Endothelial cell of umbilical vein (primary cell): ENCODE data around the gene SKI. TPM values are rescaled to one million over a fixed set of nuclear protein-coding genes. Genes with fewer than 3 reads are reported as not detected.

Source experiments
- BruUV-seq: library from RNA; stranded (reverse); fragments of 400-500 nt; replicated peaks from 2 replicates; lab custom pipeline; 2021; lab: Mats Ljungman, UMichigan
- CTCF ChIA-PET: fragments of 300-600, 350-600 bp; sonication (Branson Sonifier 250); formaldehyde crosslinking; loops from one replicate; lab custom pipeline; 2021; ENCODE audit warnings: antibody characterized with exemption, inconsistent platforms; lab: Charles Lee
- POLR2A ChIA-PET: fragments of 300-600, 350-600 bp; sonication (Branson Sonifier 250); formaldehyde crosslinking; loops from one replicate; lab custom pipeline; 2021; ENCODE audit warnings: antibody characterized with exemption, inconsistent platforms; lab: Charles Lee
- DNase-seq: peaks from one replicate; pipeline ENCODE4 v3.0.0-alpha.2; 2011; ENCODE audit warnings: low read depth, low spot score
- FAIRE-seq: peaks from 2 replicates; lab custom pipeline; 2011; peaks lifted over from hg19 to GRCh38; lab: Jason Lieb, UNC
- H2AFZ ChIP-seq: 2 replicates; pipeline ENCODE4 v1.6.0; 2012; ENCODE audit warnings: low read depth, low read length, control low read depth, inconsistent platforms
- H3K27ac ChIP-seq: 2 replicates; pipeline ENCODE4 v1.5.1; 2011; ENCODE audit warnings: low read depth, mild to moderate bottlenecking, control low read depth, low read length, moderate library complexity; ENCODE audit not compliant: insufficient read depth
- H3K27me3 ChIP-seq, 2 experiments: 2 replicates each; pipeline versions ENCODE4 v1.6.0 to v1.6.1; 2011; ENCODE audit warnings: low read length in 2 of 2, mixed read lengths in 1 of 2; ENCODE audit not compliant: control insufficient read depth in 2 of 2, insufficient read depth in 2 of 2
- H3K36me3 ChIP-seq, 2 experiments: 2 replicates in 1 of 2; 3 replicates in 1 of 2; pipeline ENCODE4 v1.5.1; 2011; ENCODE audit warnings: low read length in 2 of 2, mild to moderate bottlenecking in 1 of 2, moderate library complexity in 1 of 2; ENCODE audit not compliant: control insufficient read depth in 2 of 2, insufficient read depth in 2 of 2; ENCODE audit errors: extremely low read depth in 1 of 2
- H3K4me1 ChIP-seq: 3 replicates; pipeline ENCODE4 v1.5.1; 2011; ENCODE audit warnings: mild to moderate bottlenecking, low read length; ENCODE audit not compliant: control insufficient read depth, insufficient read depth; ENCODE audit errors: extremely low read depth
- H3K4me2 ChIP-seq: 2 replicates; pipeline ENCODE4 v1.6.1; 2011; ENCODE audit warnings: low read length, control low read depth, mixed read lengths; ENCODE audit not compliant: insufficient read depth
- H3K4me3 ChIP-seq, 3 experiments: fragments of 200-600 bp in 1 of 3; sonication (generic), shearing (Covaris generic) in 1 of 3; replicated peaks in 1 of 3; 2 replicates each; pipeline ENCODE4 v1.5.1; 2011 to 2016; ENCODE audit warnings: control low read depth in 3 of 3, low read length in 3 of 3, mild to moderate bottlenecking in 2 of 3, inconsistent platforms in 1 of 3, low read depth in 1 of 3, moderate library complexity in 1 of 3; ENCODE audit not compliant: insufficient read depth in 1 of 3
- H3K79me2 ChIP-seq: 2 replicates; pipeline ENCODE4 v1.6.0; 2012; ENCODE audit warnings: low read length, inconsistent platforms; ENCODE audit not compliant: control insufficient read depth, insufficient read depth
- H3K9ac ChIP-seq: replicated peaks from 2 replicates; pipeline ENCODE3; 2011; ENCODE audit warnings: low read length, control low read depth; ENCODE audit not compliant: insufficient read depth; ENCODE audit errors: extremely low read depth
- H3K9me1 ChIP-seq: replicated peaks from 3 replicates; pipeline ENCODE4 v1.6.0; 2011; ENCODE audit warnings: mild to moderate bottlenecking, low read length; ENCODE audit not compliant: control insufficient read depth, insufficient read depth; ENCODE audit errors: extremely low read depth
- H3K9me3 ChIP-seq: replicated peaks from 2 replicates; pipeline ENCODE4 v1.5.1; 2012; ENCODE audit warnings: low read length, inconsistent platforms; ENCODE audit not compliant: control insufficient read depth, insufficient read depth
- H4K20me1 ChIP-seq: replicated peaks from 2 replicates; pipeline ENCODE3; 2011; ENCODE audit warnings: mild to moderate bottlenecking, low read length; ENCODE audit not compliant: control insufficient read depth, insufficient read depth; ENCODE audit errors: extremely low read depth
- CTCF ChIP-seq, 2 donors: IDR thresholded peaks; 1 replicate in 1 of 2; 2 replicates in 1 of 2; pipeline ENCODE4 v1.5.1; 2011; ENCODE audit warnings: low read length in 2 of 2, mild to moderate bottlenecking in 2 of 2, moderate library complexity in 2 of 2, control low read depth in 1 of 2, inconsistent platforms in 1 of 2, low read depth in 1 of 2; ENCODE audit not compliant: insufficient read depth in 1 of 2; ENCODE audit errors: extremely low read depth in 1 of 2
- EZH2 ChIP-seq: IDR thresholded peaks from 2 replicates; pipeline ENCODE4 v1.6.1; 2012; ENCODE audit warnings: borderline replicate concordance, low read depth, mild to moderate bottlenecking, moderate library complexity, low read length, inconsistent platforms; ENCODE audit not compliant: severe bottlenecking
- FOS ChIP-seq: IDR thresholded peaks from 2 replicates; pipeline ENCODE4 v1.6.1; 2011; ENCODE audit warnings: mild to moderate bottlenecking, low read length, moderate library complexity, borderline replicate concordance; ENCODE audit not compliant: insufficient read depth
- GATA2 ChIP-seq: IDR thresholded peaks from 2 replicates; pipeline ENCODE4 v1.7.0; 2011; ENCODE audit warnings: low read depth, mild to moderate bottlenecking, moderate library complexity, mixed read lengths, low read length; ENCODE audit not compliant: insufficient read length, insufficient read depth
- JUN ChIP-seq: IDR thresholded peaks from 2 replicates; pipeline ENCODE4 v1.6.1; 2011; ENCODE audit warnings: borderline replicate concordance, low read depth; ENCODE audit not compliant: insufficient read length, insufficient read depth
- MAX ChIP-seq: IDR thresholded peaks from 2 replicates; pipeline ENCODE4 v1.6.1; 2011; ENCODE audit not compliant: insufficient read depth, insufficient read length
- MYC ChIP-seq: IDR thresholded peaks from one replicate; pipeline ENCODE4 v1.6.1; 2011; ENCODE audit warnings: mild to moderate bottlenecking, low read depth, low read length
- POLR2A ChIP-seq: IDR thresholded peaks from 2 replicates; pipeline ENCODE4 v1.6.1; 2012; ENCODE audit warnings: low read depth, mild to moderate bottlenecking, control low read depth, low read length
- POLR2AphosphoS5 ChIP-seq: IDR thresholded peaks from 2 replicates; pipeline ENCODE4 v1.6.1; 2012; ENCODE audit warnings: low read depth, mild to moderate bottlenecking, control low read depth, low read length, moderate library complexity; ENCODE audit not compliant: insufficient read depth
- dilution Hi-C: fragments of 300-500 bp; cut with MboI; formaldehyde crosslinking; loops from one replicate; pipeline ENCODE4 v1.15.0; 2019; ENCODE audit warnings: low sequenced_read_pairs; ENCODE audit not compliant: extremely low pct_ligation_motif_present
- intact Hi-C: fragments of 100-400 bp; cut with micrococcal nuclease; formaldehyde crosslinking; loops from one replicate; pipeline ENCODE4 v1.10.0; 2022
- polyA plus RNA-seq, 4 experiments: library from polyadenylated mRNA; depleted of rRNA in 3 of 4; stranded (reverse) in 3 of 4; unstranded in 1 of 4; fragments of >200 nt; gene quantifications; 2 replicates each; pipeline versions ENCODE4 v1.2.1 to v1.2.3, GENCODE V29; 2011 to 2012; ENCODE audit warnings: missing spikeins in 1 of 4
- total RNA-seq: library from RNA; stranded (reverse); gene quantifications from 2 replicates; pipeline ENCODE4 v1.2.3, GENCODE V29; 2021

The SKI gene
- total and polyA plus RNA-seq, 2 donors (not counting 3 experiments of a cell fraction or from before 2014, with no cell fraction given) = 11.6 to 80.3 TPM

GRCh38 chr1:2213576-2214505 lies 14.3 kb upstream of the SKI start:
- Histone ChIP-seq H3K27me3 (no peaks in the 10 kb centered on the region), H3K79me2 (no peaks in the 10 kb centered on the region), H3K9me3 (no peaks in the 10 kb centered on the region), H3K27ac (peak overlapping the region; percentile 98), H4K20me1 (no peaks in the 10 kb centered on the region), H3K4me3 (no peak overlapping the region), H2AFZ (peak overlapping the region; percentile 71), H3K9me1 (no peaks in the 10 kb centered on the region), H3K4me1 (peaks cover 27% of the 10 kb centered on the region), H3K9ac (peak overlapping the region; percentile 95), H3K36me3 (no peaks in the 10 kb centered on the region), H3K4me2 (peak overlapping the region; percentile 26)
- ChIA-PET CTCF (interaction anchor here (1.0 to 1.4 kb wide), 5 partner anchors 9 to 168 kb away, joined by 3 to 6 read pairs (median 4); partner anchors contain the start of gene FAAP20), POLR2A (interaction anchor here (1.0 kb wide), 1 partner anchor 14 kb away, joined by 5 read pairs; no protein-coding TSS in a partner anchor)
- intact Hi-C loops (loop anchor here (1.0 to 5.0 kb wide), 2 partner anchors 9 to 98 kb away; no protein-coding TSS in a partner anchor), dilution Hi-C loops (loop anchor here (10.0 kb wide), 1 partner anchor 91 kb away; no protein-coding TSS in a partner anchor)
- BruUV-seq = no TSS peak
- TF ChIP-seq EZH2 (no peak), MAX (no peak), JUN (no peak), FOS (no peak), CTCF (IDR thresholded peaks at IDR 0.05; ENCODE audit: extremely low read depth in 1 of 2, insufficient read depth in 1 of 2, low read depth in 1 of 2, low read length in 2 of 2) (no peak), POLR2A (no peak), MYC (no peak), GATA2 (no peak), POLR2AphosphoS5 (no peak)
- FAIRE-seq (no peak), DNase-seq (peak; percentile 48)
